Fibroblast of mammary gland (primary cell): Measurements from ENCODE around the gene FOXO4.

Experiments used
- DNase-seq: peaks from one replicate; pipeline ENCODE4 v3.0.0-alpha.2; 2010; ENCODE audit warnings: low read depth
- H3K4me3 ChIP-seq: 2 replicates; pipeline ENCODE4 v1.5.1; 2011; ENCODE audit warnings: low read depth, mild to moderate bottlenecking, low read length, moderate library complexity; ENCODE audit not compliant: control insufficient read depth
- TF ChIP-seq, protein P1 (sequence below): conservative IDR thresholded peaks from 2 replicates; pipeline ENCODE4 v1.5.1; 2011; ENCODE audit warnings: low read depth, low read length, inconsistent platforms; ENCODE audit not compliant: control insufficient read depth, insufficient read depth

FOXO4 gene

GRCh38 chrX:71067089-71067488 lies 28.6 kb upstream of the FOXO4 start:
- TF ChIP-seq, protein P1, sequence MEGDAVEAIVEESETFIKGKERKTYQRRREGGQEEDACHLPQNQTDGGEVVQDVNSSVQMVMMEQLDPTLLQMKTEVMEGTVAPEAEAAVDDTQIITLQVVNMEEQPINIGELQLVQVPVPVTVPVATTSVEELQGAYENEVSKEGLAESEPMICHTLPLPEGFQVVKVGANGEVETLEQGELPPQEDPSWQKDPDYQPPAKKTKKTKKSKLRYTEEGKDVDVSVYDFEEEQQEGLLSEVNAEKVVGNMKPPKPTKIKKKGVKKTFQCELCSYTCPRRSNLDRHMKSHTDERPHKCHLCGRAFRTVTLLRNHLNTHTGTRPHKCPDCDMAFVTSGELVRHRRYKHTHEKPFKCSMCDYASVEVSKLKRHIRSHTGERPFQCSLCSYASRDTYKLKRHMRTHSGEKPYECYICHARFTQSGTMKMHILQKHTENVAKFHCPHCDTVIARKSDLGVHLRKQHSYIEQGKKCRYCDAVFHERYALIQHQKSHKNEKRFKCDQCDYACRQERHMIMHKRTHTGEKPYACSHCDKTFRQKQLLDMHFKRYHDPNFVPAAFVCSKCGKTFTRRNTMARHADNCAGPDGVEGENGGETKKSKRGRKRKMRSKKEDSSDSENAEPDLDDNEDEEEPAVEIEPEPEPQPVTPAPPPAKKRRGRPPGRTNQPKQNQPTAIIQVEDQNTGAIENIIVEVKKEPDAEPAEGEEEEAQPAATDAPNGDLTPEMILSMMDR: no peak
- peak overlapping the region; percentile 66 for H3K4me3 ChIP-seq
- DNase-seq: no peak

DNA sequence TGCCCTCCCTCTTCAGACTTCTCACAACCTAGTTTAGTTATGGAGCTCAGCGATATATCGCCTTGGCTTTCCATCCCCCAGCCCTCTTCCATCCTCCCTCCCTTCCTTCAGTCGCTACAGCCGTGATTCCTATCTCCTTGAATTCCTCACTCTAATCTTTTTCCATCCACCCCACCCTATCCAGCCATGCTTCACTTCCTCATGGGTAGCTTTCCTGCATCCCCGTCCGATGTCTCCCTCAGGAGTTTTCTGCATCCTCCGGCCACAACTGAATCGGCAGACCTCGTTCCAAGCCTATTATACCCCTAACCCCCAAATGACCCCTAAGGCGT lies 28.0 kb upstream of the FOXO4 start:
- peak overlapping the region; percentile 66 for H3K4me3 ChIP-seq
- TF ChIP-seq, protein P1: no peak
- no peak for DNase-seq

GRCh38 chrX:71068044-71068918 lies 27.4 kb upstream of the FOXO4 start, which contains the start of gene SNX12:
Gene SNX12, minus strand, starts transcription at chrX:71068334. Its CDS starts 28 bp downstream, at chrX:71068306.
- H3K4me3 ChIP-seq: peak within 1 kb of the TSS; percentile 66
- TF ChIP-seq, protein P1: no peak
- DNase-seq: peak; percentile 93

GRCh38 chrX:71070531-71070930 lies 25.1 kb upstream of the FOXO4 start:
- no peak overlapping the region for H3K4me3 ChIP-seq
- DNase-seq: no peak
- TF ChIP-seq, protein P1: no peak

GRCh38 chrX:71081330-71082123 lies 14.1 kb upstream of the FOXO4 start:
- DNase-seq: peak; percentile 55

DNA sequence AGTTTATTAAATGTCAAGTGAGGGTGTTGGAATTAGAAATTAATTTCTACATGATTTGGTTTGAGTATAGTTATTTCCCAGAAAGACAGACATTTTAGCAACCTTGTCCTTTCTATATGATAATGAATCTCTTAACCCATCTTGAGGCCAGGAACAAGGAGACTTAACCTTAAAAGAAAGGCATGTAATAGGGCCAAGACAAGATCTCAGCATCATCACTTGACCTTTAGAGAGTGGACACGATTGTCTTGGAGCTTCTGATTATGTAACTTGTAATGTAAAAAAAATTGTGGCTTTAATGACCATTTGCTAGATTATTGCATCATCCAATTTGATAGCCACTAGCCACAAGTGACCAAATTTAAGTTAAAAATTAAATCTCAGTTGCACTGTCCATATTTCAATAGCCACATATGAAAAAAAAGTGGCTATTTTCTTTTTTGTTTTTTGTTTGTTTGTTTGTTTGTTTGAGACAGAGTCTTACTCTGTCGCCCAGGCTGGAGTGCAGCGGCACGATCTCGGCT lies 13.5 kb upstream of the FOXO4 start:
- H3K4me3 ChIP-seq: no peak overlapping the region
- DNase-seq: no peak
- TF ChIP-seq, protein P1: no peak

More at GRCh38 chrX:71081330-71082123, 14.1 kb upstream of the FOXO4 start:
- TF ChIP-seq, protein P1: no peak
- H3K4me3 ChIP-seq: no peak overlapping the region
